GM18505 (cell line): ENCODE data around the gene APBA2.
"Not testable (repeated sequence)": the region's sequence is repeated elsewhere in the genome, so short reads cannot be mapped to it uniquely, and the experiment has no call there.

Experiments
- ATAC-seq: cut with Tn5 transposase; IDR thresholded peaks from one replicate; pipeline ENCODE4 v1.9.1; 2021; ENCODE audit not compliant: unreplicated experiment
- POLR2A ChIP-seq: IDR thresholded peaks from 4 replicates; pipeline ENCODE4 v1.6.1; 2011; ENCODE audit warnings: borderline replicate concordance; ENCODE audit not compliant: insufficient read depth, insufficient read length; ENCODE audit errors: extremely low read depth

APBA2 gene

DNA sequence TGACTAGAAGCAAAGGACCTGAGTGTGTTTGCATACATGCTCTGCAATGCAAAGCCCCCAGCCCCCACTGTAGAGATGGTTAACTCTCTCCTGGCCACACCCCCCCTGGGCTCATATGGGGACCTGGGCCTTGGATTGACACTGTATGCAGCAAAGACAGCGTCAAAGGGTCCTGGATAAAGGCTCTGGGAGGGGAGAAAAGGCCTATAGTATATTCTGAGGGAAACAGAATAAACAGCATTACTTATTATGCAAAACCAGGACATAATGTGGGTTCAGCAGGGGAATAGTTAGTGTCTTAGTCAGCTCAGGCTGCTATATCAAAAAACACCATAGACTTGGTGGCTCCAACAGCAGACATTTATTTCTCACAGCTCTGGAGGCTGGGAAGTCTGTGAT is 158.7 kb downstream of the APBA2 start:
- no peak for ATAC-seq
- TF ChIP-seq POLR2A: no peak

DNA sequence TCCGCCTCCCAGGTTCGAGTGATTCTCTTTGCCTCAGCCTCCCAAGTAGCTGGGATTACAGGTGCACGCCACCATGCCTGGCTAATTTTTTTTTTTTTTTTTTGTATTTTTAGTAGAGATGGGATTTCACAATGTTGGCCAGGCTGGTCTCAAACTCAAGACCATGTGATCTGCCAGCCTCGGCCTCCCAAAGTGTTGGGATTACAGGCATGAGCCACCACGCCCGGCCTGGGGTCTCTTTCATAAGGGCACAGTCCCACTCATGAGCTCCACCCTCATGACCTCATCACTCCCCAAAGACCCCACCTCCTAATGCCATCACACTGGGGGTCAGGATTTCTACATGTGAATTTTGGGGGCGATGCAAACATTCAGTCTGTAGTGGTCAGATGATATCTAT is 159.4 kb downstream of the APBA2 start:
- not testable (repeated sequence) for ATAC-seq

DNA sequence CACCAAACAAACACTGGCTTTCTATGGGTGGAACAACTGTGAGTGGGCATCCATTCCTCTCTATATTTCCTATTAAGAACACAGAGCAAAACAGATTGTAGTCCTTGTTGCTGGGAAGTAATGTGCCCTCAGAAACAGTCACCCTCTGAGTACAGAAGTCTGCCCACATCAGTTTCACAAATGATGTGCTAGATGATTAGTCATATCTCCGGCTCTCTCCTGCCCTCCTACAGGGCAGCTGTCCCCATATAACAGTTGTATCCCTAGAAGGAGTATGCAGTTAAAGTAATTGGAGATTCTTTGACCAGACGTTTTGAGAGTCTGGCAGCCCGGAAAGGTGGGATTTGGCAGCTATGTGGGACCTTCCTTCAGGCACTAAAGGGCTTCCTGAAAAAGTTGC is 159.9 kb downstream of the APBA2 start:
- TF ChIP-seq POLR2A: no peak
- no peak for ATAC-seq

DNA sequence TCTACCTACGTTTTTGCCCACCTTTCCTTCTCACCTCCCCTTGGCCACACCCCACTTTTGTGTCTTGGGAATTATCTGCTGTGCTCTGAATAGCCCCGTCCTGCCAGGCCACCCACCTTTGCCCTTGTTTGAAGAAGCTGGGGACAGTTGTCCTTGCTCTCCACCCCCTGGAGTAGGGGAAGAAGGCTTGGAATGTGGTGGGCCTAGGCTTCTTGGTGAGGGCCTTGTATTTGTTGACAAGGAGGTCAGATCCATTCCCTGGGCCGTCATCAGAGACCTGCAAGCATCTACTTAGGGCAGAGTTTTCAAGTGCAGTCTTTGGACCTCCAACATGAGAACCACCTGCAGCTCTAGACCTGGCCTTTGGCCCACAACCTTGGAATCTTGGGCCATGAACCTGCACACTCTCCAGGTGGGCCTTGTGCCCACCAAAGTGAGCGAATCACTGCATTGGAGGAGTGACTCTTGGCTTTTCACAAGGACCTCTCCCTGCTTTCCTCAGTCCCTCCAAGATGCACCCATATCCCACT is 160.6 kb downstream of the APBA2 start:
- ATAC-seq: no peak
- TF ChIP-seq POLR2A: no peak

DNA sequence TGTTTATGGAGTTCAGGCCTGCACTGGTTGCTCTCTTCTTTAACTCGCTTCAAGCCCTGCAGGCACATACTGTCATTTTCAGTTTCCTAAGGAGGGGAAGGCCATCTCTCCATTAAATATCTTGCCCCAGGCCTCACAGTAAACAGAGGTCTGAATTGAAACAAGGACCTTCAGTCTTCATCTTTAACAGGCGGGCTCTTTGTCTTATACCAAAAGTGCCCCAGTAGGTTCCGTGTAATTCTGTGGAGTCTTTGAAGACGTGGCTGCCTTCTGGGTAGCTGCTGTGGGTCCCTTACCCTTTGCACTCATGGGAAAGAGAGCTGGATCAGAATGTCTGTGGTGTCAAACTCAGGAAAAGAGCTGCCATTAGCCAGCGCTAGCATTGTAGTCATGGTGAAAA is 161.2 kb downstream of the APBA2 start:
- no peak for ATAC-seq
- no peak for TF ChIP-seq POLR2A

DNA sequence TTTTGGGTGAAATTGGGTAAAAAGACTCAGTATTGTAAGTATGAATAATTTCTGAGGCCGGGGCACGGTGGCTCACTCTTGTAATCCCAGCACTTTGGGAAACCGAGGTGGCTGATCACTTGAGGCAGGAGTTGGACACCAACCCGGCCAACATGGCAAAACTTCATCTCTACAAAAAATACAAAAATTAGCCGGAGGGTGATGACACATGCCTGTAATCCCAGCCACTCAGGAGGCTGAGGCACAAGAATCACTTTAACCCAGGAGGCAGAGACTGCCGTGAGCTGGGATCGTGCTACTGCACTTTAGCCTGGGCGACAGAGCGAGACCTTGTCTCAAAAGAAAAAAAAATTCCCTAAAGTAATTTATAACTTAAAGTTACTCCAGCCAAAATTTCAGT is 162.2 kb downstream of the APBA2 start:
- TF ChIP-seq POLR2A: no peak
- no peak for ATAC-seq

DNA sequence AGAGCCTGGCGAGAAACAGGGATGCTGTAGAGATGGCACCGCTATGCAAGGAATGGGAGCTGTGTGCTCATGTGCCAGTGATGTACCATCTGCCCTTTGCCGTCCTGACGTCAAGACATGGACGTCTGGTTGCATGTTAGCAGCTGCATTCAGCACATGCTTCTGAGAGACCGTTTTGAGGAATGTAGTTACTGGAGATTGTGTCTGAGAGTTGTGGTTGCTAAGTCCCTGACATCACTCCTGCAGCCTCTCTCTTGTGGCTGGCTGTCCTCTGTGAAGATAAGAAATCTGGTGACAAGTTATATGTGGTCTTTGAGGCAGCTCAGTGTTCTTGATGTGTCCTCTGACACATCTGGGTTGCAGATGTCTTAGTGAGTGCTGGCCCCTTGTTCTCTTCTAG is 165.1 kb downstream of the APBA2 start:
- no peak for ATAC-seq
- no peak for TF ChIP-seq POLR2A

DNA sequence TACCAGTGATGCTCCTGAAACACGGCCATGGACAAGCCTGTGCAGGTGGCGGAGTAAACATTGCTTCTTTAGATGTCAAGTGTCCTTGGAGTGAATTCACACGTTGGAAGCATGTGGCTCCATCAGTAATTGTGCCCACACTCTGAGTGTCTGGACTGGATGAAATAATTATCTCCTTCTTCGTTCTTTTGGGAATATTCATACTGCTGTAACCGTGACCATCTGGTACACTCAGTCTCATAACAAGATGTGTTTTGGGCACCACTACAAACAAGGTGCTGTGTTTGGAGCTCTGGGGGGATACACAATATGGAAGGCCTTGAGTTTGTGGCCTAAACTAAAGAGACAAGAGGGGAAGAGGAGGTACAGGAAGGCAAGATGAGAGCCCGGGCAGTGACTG is 165.6 kb downstream of the APBA2 start:
- no peak for ATAC-seq
- TF ChIP-seq POLR2A: no peak

DNA sequence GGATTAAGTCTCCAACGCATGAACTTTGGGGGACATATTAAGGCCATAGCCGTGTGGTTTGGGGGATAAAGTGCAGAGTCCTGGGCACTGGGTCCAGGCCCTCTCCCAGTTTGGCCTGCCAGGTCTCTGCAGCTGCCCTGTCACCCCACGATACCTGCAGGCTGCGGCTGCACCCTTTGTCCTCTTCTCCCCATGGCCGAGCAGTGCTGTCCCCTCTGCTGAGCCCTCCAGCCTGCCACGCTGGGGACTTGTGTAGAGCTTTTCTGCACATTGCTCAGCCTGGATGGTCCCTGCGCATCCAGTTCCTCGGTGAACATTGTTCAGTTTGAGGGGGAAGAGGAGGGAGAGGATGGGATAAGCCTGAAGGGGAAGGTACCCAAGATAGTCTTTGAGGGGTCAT is 167.2 kb downstream of the APBA2 start:
- no peak for TF ChIP-seq POLR2A
- no peak for ATAC-seq

DNA sequence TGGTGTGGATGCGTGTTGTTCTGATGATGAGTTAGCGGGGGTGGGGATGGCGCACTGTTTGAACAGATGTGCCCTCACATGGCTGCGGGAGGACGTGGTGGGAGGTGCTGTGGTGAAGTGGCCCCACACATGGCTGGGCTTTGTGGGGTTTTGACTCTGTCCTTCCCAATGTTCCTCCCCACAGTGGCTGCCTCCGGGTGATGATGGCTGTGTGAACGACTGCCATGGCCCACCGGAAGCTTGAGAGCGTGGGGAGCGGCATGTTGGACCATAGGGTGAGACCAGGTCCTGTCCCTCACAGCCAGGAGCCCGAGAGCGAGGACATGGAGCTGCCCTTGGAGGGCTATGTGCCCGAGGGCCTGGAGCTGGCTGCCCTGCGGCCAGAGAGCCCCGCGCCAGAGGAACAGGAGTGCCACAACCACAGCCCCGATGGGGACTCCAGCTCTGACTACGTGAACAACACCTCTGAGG is 167.9 kb downstream of the APBA2 start:
- TF ChIP-seq POLR2A: no peak
- ATAC-seq: no peak

DNA sequence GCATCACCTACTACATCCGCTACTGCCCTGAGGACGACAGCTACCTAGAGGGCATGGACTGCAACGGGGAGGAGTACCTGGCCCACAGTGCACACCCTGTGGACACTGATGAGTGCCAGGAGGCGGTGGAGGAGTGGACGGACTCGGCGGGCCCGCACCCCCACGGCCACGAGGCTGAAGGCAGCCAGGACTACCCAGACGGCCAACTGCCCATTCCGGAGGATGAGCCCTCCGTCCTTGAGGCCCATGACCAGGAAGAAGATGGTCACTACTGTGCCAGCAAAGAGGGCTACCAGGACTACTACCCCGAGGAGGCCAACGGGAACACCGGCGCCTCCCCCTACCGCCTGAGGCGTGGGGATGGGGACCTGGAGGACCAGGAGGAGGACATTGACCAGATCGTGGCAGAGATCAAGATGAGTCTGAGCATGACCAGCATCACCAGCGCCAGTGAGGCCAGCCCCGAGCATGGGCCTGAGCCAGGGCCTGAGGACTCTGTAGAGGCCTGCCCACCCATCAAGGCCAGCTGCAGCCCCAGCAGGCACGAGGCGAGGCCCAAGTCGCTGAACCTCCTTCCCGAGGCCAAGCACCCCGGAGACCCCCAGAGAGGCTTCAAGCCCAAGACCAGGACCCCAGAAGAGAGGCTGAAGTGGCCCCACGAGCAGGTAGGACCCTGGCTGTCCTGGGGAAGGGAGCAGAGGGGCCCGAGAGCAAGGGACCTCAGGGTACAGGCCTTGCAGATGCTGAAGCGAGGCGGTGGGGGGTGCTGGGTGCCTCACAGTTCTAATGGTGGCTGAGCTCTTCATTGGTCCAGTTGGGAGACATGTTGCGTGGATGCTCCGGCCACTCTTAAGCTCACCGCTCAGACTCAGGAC is 168.6 kb downstream of the APBA2 start:
- no peak for ATAC-seq
- TF ChIP-seq POLR2A: no peak

DNA sequence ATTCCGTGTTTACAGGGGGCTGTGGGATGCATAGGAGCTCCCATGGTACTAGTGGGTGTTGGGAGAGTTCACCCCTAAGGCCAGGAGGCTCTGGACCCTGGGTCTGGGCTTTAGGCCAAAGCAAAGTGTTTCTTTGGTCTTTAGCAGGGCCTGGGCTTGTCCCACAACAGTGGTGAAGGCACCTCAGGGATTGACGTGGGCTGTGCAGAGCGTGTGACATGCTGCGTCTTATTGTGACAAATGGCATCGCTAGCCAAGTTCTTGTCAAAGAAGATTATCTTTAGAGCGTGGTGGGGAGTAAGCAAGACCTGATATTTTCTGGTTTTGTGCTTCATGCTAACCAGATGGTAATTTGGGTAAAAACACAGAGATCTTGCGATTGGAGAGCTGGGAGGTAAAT is 170.1 kb downstream of the APBA2 start:
- ATAC-seq: no peak
- TF ChIP-seq POLR2A: no peak

DNA sequence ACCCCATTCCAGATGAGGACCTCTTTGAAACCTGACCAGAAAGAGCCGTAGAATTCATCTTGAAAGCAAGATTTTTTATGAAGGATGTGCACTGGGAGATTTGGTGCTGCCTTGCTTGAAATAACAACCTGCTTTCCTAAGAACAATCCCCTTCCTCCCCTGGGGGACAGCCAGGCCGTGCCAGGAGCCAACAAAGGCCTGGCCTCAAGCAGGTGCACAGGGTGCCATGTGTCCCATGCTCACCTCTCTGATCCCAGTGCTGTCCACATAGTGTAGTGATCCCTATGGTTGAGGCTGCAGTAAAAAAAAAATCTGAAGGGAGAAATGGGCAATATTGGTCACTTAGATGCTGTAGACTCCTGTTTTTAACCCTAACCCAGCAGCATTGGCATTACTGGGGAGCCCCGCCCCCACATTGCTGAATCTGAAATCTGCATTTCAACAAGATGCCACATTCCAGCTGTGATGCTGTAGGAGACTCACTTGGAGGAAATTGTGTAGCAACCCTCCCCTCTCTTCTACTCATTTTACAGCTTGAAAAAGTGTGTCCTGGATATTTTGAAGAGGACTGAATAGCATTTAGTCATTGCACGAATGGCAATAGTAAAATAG is 171.2 kb downstream of the APBA2 start:
- no peak for ATAC-seq
- no peak for TF ChIP-seq POLR2A

DNA sequence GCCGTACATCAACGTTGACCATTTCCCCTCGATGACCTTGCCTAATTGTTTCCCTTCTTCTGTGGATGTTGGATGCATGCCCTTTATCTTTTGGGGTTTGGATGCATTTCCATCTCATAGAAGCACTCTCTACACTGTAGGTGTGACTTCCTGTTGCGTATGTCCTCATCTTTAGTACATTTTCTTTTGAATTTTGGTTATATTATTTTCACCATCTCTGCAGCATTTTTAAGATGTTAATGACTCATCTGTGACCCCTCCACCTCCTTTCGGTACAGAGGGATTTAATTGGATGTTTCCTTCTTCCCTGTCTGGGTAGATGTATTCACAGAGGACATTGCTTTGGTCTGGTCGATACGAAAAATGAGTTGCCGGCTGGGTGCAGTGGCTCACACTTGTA is 172.1 kb downstream of the APBA2 start:
- no peak for TF ChIP-seq POLR2A
- ATAC-seq: no peak
